Vagina (tissue), 2 donors: ENCODE measurements around the gene SFTPD. TPM values are rescaled to one million over a fixed set of nuclear protein-coding genes. Genes with fewer than 3 reads are reported as not detected.

Experiments
- DNase-seq, 2 donors: peaks; one replicate each; pipeline ENCODE4 v3.0.0-alpha.2; 2017; ENCODE audit errors: extremely low spot score in 2 of 2
- H3K27ac ChIP-seq: fragments of 200-600 bp; sonication (generic); one replicate; pipeline ENCODE4 v1.5.1; 2019
- H3K27me3 ChIP-seq: fragments of 200-600 bp; sonication (generic); one replicate; pipeline ENCODE4 v1.5.1; 2019
- H3K36me3 ChIP-seq, 2 donors: fragments of 200-600 bp; sonication (generic); one replicate each; pipeline ENCODE4 v1.5.1; 2017 to 2019
- H3K4me1 ChIP-seq: fragments of 200-600 bp; sonication (generic); one replicate; pipeline ENCODE4 v1.5.1; 2019
- H3K4me3 ChIP-seq, 2 donors: fragments of 200-600 bp; sonication (generic); 1 replicate in 1 of 2; 2 replicates in 1 of 2; pipeline ENCODE4 v1.5.1; 2016 to 2019
- H3K9me3 ChIP-seq: fragments of 200-600 bp; sonication (generic); one replicate; pipeline ENCODE4 v1.5.1; 2019
- CTCF ChIP-seq, 3 experiments: fragments of 450-650 bp in 2 of 3; fragments of 200-600 bp in 1 of 3; sonication (generic) in 1 of 3; IDR thresholded peaks; one replicate each; pipeline ENCODE4 v1.5.1; 2017 to 2019; ENCODE audit warnings: antibody characterized with exemption in 3 of 3, mild to moderate bottlenecking in 2 of 3, moderate library complexity in 2 of 3
- POLR2A ChIP-seq, 2 donors: fragments of 450-650 bp; IDR thresholded peaks; one replicate each; pipeline ENCODE4 v1.6.1; 2017; ENCODE audit warnings: antibody characterized with exemption in 2 of 2, mild to moderate bottlenecking in 2 of 2, moderate library complexity in 2 of 2
- POLR2AphosphoS5 ChIP-seq, 2 donors: sonication (generic); formaldehyde crosslinking; IDR thresholded peaks; one replicate each; pipeline ENCODE4 v1.9.0; 2017; ENCODE audit warnings: antibody characterized with exemption in 2 of 2, mild to moderate bottlenecking in 2 of 2, low read depth in 1 of 2; ENCODE audit not compliant: insufficient read depth in 1 of 2
- intact Hi-C: fragments of 100-400 bp; cut with DNase I; formaldehyde crosslinking; loops from one replicate; pipeline ENCODE4 v1.15.1; 2023
- total RNA-seq: library from RNA; depleted of rRNA; stranded (reverse); fragments of >200 nt; gene quantifications from one replicate; pipeline ENCODE4 v1.2.3, GENCODE V29; 2016

SFTPD gene
- total RNA-seq, 1 donor from 2014 or later = not detected

DNA sequence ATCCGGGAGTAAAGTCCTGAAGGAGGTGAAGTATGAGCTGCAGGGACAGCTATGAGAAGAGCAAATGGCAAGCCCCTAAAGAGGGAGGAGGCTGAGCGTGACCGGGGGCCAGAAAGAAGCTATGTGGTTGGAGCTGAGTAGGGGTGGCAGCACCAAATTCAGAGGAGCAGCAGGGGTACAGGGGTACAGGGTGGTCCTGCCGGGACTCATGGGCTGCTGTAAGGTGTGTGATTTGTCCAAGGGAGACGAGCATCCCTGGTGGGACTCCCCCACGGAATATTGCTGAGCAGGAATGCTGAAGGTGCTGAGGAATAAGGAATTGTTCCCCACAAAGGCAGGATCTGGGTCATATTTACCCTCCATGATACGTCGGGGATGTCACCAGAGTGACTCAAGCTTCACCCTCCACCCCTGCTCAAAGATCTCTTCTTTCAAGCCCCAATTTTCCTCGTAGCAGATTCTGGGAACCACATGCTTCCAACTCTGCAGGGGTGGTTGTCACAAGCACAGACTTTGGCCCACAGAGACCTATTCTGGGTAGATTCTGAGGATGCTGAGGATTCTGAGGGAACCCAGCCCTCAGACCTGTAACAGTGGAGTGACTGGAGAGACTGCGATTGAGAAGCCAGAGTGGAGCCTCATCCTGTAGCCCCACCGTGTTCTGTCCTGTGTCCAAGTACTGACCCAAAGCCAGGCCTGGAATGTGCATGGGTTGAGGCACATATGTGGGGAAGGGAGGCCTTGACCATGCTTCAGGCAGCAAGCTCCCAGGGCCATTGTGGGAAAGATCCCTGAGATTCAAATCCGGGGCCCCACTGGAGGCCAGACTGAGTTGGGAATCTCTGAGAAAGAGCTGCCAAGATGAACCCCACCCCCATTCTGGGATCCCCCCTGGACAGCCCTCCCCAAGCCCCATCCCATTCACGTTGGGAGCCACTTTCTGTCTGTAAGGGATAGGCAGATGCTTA is 4.2 kb downstream of the SFTPD start:
- no peaks in the 10 kb centered on the region for H3K4me1 ChIP-seq
- no peaks in the 10 kb centered on the region for H3K9me3 ChIP-seq
- H3K27ac ChIP-seq = no peak overlapping the region
- DNase-seq = peak; percentile 52 to 91
- no peaks in the 10 kb centered on the region for H3K36me3 ChIP-seq
- intact Hi-C loops = no loop called here
- TF ChIP-seq POLR2AphosphoS5 (IDR thresholded peaks at IDR 0.05; ENCODE audit: insufficient read depth in 1 of 2, low read depth in 1 of 2) = no peak
- TF ChIP-seq POLR2A (IDR thresholded peaks at IDR 0.05) = no peak
- no peak for TF ChIP-seq CTCF (IDR thresholded peaks at IDR 0.05)
- no peak overlapping the region for H3K4me3 ChIP-seq
- H3K27me3 ChIP-seq = no peaks in the 10 kb centered on the region

DNA sequence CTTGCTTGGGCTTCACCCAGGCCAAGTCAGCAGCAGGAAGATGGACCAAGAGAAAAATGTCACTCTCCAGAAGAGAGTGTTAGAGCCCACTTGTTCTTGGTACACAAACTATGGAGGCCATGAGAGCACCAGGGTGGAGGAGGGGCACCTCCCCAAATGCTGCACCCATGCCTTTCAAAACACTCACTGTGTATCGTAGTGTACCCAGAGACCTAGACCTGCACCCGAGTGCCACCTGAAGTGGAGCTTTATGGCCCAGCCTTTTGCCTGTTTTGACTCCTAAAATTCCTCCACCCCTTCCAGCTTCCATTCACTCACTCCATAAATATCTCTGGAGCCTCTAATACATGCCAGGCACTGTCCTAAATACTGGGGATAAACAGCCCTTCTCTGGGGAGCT is 5.0 kb downstream of the SFTPD start:
- Histone ChIP-seq H3K36me3 (no peaks in the 10 kb centered on the region), H3K4me1 (no peaks in the 10 kb centered on the region), H3K9me3 (no peaks in the 10 kb centered on the region), H3K27me3 (no peaks in the 10 kb centered on the region), H3K4me3 (no peak overlapping the region), H3K27ac (no peak overlapping the region)
- intact Hi-C loops = no loop called here
- TF ChIP-seq POLR2A (IDR thresholded peaks at IDR 0.05) (no peak), POLR2AphosphoS5 (IDR thresholded peaks at IDR 0.05; ENCODE audit: insufficient read depth in 1 of 2, low read depth in 1 of 2) (no peak), CTCF (IDR thresholded peaks at IDR 0.05) (no peak)
- peak in 1 of 2 donors; percentile 19 for DNase-seq

GRCh38 chr10:79942261-79943185 is 6.4 kb downstream of the SFTPD start:
- Histone ChIP-seq H3K4me3 (no peak overlapping the region), H3K4me1 (no peaks in the 10 kb centered on the region), H3K9me3 (no peaks in the 10 kb centered on the region), H3K36me3 (no peaks in the 10 kb centered on the region), H3K27me3 (no peaks in the 10 kb centered on the region), H3K27ac (no peak overlapping the region)
- DNase-seq = peak; percentile 72 to 76
- no peak for TF ChIP-seq POLR2A (IDR thresholded peaks at IDR 0.05)
- no peak for TF ChIP-seq CTCF (IDR thresholded peaks at IDR 0.05)
- TF ChIP-seq POLR2AphosphoS5 (IDR thresholded peaks at IDR 0.05; ENCODE audit: insufficient read depth in 1 of 2, low read depth in 1 of 2) = no peak
- intact Hi-C loops = no loop called here

- peak; percentile 6 to 76 for DNase-seq
- H3K4me1 ChIP-seq = no peaks in the 10 kb centered on the region
- TF ChIP-seq POLR2AphosphoS5 (IDR thresholded peaks at IDR 0.05; ENCODE audit: insufficient read depth in 1 of 2, low read depth in 1 of 2) (no peak), POLR2A (IDR thresholded peaks at IDR 0.05) (no peak), CTCF (IDR thresholded peaks at IDR 0.05) (no peak)
- H3K36me3 ChIP-seq = no peaks in the 10 kb centered on the region
- no peaks in the 10 kb centered on the region for H3K9me3 ChIP-seq
- intact Hi-C loops = no loop called here
- H3K4me3 ChIP-seq = no peak overlapping the region
- no peaks in the 10 kb centered on the region for H3K27me3 ChIP-seq
- H3K27ac ChIP-seq = no peak overlapping the region
These were observed 7.2 kb downstream of the SFTPD start for GRCh38 chr10:79941585-79942210.
